Epithelial cell of proximal tubule (primary cell): ENCODE results near the gene TUBB6. TPM values are rescaled to one million over a fixed set of nuclear protein-coding genes. Genes with fewer than 3 reads are reported as not detected.

Experiments
- DNase-seq: peaks from one replicate; pipeline ENCODE4 v3.0.0-alpha.2; 2011; ENCODE audit warnings: low read depth
- H3K4me3 ChIP-seq: 2 replicates; pipeline ENCODE4 v1.5.1; 2011; ENCODE audit warnings: low read depth, mild to moderate bottlenecking, low read length
- CTCF ChIP-seq: conservative IDR thresholded peaks from 2 replicates; pipeline ENCODE4 v1.5.1; 2012; ENCODE audit warnings: low read depth, mild to moderate bottlenecking, low read length
- total RNA-seq: library from RNA; depleted of rRNA; stranded (reverse); fragments of >200 nt; gene quantifications from 2 replicates; pipeline ENCODE4 v1.2.3, GENCODE V29; 2015

The TUBB6 gene
- total RNA-seq, 1 donor from 2014 or later: 425 TPM

DNA sequence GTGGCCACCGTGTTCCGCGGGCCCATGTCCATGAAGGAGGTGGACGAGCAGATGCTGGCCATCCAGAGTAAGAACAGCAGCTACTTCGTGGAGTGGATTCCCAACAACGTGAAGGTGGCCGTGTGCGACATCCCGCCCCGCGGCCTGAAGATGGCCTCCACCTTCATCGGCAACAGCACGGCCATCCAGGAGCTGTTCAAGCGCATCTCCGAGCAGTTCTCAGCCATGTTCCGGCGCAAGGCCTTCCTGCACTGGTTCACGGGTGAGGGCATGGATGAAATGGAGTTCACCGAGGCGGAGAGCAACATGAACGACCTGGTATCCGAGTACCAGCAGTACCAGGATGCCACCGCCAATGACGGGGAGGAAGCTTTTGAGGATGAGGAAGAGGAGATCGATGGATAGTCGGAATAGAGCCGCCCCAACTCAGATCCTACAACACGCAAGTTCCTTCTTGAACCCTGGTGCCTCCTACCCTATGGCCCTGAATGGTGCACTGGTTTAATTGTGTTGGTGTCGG is 17.7 kb downstream of the TUBB6 start:
- no peak overlapping the region for H3K4me3 ChIP-seq

DNA sequence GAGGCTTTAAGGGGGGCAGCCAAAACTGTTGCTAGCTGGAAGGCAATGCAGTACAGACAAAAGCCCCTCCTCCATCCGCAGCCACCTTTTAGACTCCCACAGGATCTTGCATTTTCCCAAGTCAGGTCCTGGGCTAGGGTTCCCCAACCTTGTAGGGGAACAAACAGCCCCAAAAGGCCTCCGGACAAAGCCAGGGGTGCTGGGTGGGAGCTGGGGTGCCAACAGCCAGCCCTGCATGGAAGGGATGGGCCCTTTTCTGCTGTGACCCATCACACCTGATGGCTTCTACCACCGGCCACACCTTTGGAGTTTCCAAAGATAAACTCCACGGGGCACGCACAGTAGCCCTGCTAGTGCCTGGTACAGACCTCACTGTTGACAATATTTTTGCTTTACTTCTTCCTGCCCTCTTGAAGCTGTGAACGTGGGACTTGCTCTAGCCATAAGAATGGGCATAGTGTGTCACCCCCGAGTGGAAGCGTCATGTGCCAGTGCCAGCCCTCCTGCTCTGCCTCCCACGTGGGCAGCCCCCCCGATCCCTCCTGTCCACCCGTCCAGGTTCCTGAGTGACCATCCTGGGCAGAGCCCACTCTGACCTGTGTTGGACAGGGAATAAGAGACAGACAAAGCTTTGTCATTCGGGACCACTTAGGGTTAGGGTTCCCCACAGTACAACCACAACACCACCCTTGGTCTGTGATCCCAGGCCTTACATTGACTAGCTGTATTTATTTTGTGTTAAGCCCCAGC is 18.8 kb downstream of the TUBB6 start:
- no peak for TF ChIP-seq CTCF
- DNase-seq: no peak
- H3K4me3 ChIP-seq: no peak overlapping the region

More for the DNA sequence above, 17.7 kb downstream of the TUBB6 start:
- no peak for TF ChIP-seq CTCF
- DNase-seq: no peak

- H3K4me3 ChIP-seq: no peak overlapping the region
- no peak for DNase-seq
- peak; percentile 98 for TF ChIP-seq CTCF
These were observed 19.6 kb downstream of the TUBB6 start for GRCh38 chr18:12327510-12328178.

- H3K4me3 ChIP-seq: no peak overlapping the region
- no peak for DNase-seq
These were observed 20.3 kb downstream of the TUBB6 start for GRCh38 chr18:12328179-12328823.

GRCh38 chr18:12329125-12329698 is 21.2 kb downstream of the TUBB6 start:
- no peak for DNase-seq
- H3K4me3 ChIP-seq: no peak overlapping the region
- TF ChIP-seq CTCF: no peak

More at GRCh38 chr18:12328179-12328823, 20.3 kb downstream of the TUBB6 start:
- no peak for TF ChIP-seq CTCF

GRCh38 chr18:12330766-12331165 is 22.7 kb downstream of the TUBB6 start:
- no peak for TF ChIP-seq CTCF
- DNase-seq: no peak
- no peak overlapping the region for H3K4me3 ChIP-seq
